ENCODE results near the gene TES.
A peak's percentile ranks its signal among the peaks of the same experiment; 100 is the strongest.

Gene TES

DNA sequence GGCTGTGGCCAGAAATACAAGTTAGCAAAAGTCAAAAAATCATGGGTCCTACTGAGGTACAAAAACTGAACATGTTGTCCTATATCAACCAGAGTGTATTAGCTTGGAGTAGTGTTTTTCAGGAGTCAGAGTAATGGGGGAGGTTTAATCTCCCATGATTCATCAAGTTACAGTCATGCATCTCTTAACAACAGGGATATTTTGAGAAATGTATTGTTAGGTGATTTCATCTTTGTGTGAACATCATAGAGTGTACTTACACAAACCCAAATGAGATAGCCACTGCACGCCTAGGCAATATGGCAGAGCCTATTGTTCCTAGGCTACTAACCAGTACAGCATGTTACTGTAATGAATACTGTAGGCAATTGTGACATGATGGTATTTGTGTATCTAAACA, 14.9 kb upstream of the TES start:
- no peak for DNase-seq

DNA sequence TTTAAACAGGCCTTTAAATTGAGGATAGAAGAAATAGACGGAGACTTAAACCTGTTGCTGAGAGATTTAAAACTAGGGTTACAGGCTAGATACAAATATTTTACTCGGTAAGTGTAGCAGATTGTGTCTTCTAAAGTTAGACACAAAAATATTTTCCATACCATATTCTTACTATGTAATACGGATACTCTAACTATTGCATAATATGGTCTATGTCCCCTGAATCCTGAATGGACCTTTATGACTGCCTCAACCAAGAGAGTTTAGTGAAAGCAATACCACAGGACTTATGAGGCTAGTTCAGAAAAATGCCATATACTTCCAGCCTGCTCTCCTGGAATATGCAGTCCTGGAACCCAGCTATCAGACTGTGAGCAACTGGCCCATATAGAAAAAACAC, 13.4 kb upstream of the TES start:
- no peak for DNase-seq

DNA sequence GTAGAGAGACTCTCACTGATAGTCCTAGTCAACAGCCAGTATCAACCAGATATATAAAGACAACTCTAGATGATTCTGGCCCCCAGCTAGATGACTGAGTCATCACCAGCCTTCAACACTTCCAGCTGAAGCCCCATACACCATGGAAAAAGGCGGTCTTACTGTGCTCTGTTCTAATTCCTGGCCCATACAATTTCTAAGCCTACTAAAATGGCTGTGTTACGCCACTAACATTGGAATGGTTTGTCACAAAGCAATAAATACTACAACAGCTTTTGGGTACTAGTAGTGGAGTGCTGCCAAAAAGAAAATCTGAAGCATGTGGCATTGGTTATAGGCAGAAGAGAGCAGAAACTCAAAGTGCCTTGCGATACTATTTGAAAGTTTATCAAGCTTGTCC, 13.0 kb upstream of the TES start:
- no peak for DNase-seq

DNA sequence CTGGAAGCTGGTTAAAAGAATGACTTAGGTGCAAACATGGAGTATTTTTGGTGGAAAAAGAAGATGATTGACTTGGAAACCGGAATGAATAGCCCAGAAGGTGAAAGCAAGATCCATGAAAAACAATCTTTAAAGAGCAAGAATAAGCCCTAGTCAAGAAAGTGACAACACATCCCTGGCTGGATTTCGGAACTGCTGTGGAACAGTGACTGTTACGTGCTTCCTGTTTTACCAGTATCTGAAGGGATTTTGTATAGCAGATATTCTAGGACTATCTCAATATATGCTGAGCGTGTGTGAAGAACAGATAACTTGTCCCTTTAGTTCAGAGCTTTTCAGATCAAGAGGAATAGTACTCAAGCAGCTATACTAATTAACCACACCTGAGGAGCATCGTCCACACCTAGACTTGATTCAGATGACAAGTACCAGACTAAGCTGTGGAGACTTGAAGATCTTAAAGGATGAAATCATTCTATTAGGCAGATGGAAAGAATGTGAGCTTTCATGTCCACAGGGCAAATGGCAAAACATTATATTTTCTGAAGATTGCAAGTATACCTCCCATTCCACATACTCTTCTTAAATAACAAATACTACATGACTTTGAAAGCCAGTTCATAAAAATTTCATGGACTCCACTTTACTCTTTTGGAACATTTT, 11.5 kb upstream of the TES start:
- no peak for DNase-seq

DNA sequence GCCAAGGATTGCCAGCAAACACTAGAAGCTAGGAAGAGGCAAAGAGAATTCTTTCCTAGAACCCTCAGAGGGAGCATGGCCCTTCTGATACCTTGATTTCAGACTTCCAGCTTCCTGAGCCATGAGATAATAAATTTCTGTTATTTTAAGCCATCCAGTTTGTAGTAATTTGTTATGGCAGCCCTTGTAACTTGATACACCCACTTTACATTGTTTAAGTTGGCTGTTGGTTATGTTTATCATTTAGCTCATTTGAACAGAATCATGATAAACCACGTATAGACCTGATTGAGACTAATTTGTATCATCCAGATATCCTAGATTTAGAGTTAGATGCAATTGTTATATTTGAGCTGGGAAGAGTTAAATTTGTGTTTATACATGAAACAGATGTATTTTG, 9.4 kb upstream of the TES start:
- no peak for DNase-seq

DNA sequence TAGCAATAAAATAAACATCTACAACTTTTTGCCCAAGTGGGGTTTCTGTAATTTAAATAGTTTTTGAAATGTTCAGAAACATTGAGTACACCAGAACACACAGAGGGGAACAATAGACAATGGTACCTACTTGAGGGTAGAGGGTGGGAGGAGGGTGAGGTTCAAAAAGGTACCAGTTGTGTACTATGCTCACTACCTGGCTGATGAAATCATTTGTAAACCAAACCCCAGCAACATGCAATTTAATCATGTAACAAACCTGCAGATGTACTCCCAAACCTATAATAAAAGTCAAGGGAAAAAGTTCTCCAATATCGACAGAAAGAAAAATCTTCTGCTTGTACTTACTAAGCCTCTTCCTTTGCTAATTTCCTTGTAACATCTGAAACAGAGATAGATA, 4.2 kb upstream of the TES start:
- DNase-seq: no peak

DNA sequence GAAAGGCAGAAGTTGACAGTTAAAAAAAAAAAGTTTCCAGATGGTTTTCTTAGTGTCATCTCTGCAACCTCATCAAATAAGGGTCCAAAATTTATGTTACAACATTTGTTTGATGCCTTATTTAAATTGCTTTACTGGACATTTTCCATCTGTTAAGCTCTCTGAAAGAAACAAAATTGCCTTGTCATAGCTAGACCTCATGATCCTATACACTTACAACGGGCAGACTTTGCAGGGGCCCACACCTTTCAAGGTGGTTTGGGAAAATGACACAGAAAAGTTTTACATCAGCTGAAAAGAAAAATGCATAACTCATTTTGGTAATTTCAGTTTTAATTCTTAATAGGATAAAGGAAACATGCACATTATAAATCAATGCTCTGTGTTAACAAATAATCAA, 1.4 kb upstream of the TES start:
- DNase-seq: no peak

DNA sequence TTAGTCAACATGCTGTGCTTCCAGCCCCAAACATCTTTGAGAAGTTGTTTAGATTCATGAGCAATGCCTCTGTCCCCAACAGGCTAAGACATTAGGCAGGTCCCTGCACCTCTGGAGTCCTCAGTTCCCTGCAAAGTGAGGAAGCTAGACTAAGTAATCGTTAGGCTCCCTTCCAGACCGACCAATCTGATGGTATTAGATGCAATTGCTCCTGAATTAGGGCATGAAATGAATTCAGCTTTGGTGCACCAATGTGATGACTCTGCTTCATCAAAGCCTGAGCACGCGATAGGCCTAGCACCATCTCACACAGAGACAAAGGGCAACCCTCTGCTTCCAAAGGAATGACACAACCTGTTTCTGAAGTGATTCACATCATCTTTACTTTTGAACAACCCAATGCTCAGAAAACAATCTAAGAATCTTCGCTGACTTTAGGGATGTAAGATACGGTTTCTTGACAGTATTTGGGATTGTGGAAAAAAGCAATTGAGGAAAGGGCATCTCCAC, 723 bp upstream of the TES start:
- no peak for DNase-seq

DNA sequence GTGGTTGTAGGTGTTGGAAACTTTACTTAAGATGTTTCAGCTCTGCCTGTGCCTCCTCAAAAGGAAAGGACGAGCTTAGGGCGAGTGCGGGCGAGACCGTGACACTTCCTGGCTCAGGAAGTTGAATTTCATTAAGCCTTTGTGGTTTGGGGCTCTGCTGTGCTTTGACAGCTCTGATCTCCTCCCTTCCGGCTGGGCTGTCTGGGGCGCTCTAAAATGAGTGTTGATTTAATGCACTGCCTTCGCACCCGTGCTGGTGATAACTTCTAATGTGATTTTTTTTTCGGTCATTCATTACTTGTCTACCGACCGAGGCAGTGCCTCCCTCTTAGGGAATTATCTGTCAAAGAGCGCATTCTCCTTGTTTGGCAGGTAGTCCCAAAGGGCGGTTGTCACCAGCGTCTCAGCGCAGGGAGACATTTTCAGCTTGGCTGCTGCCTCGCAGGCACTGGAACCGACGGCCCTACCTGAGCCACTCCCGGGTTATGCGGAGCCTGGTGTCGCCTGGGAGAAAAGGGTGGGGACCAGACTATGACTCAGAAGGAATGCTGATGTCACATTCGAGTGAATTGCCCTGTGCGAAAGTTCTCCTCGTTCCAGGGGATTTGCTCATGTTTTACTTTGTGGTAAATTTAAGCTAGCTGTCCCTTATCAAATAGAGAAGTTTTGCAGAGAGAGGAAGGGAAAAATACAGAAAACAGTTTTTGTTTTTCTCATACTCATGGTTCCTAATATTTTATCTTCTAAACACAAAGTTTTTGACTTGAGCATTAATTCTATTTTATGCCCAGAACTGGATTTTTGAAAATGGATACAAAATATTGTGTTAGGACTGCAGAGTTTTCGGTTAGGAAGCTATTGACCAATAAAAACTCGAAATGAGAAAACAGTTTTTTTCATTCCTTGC, 920 bp downstream of the TES start:
- DNase-seq: peak; percentile 84

DNA sequence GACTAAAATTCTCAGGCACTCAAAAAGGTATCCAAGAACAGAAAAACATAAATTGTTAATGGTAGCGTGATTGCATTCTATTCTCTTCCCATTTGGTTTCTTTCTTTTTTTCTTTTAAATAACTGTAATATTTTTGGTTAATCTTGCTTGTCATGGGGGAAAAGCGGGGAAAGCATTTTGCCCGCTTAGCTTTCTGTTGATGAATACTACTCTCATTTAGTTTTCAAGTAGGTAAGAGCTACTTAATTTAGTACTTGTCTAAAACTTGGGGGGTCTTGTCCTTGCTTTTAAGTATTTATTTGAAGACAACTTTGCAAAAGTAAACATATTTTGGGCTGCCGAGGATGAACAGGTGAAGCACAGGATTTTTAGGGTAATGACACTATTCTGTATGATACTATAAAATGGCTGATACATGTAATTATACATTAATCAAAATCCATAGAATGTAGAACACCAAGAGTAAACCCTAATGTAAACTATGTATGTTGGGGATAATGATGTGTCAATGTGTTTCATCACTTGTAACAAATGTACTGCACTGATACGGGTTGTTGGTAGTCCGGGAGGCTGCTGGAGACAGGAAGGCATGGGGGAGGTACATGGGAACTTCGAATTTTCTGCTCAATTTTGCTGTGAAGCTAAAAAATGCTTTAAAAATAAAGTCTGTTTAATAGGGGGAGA, 1.7 kb downstream of the TES start:
- no peak for DNase-seq

DNA sequence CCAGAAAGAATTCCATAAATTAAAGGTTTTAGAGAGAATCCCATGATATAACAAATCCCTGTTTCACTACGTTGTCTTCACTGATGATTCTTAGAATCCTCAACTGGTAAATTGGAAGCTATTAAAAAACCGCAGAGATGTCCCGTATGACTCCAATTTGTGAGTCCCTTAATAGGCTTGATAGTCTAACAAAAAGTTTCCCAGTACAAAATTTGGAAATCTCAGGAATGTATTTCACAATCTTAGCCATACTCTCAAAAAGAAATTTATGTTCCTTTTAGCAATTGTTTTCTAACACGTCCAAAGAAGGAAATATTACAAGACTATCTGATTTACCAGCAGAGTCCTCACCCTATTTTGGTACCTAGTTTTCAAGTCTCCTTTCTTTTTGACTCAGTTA, 2.5 kb downstream of the TES start:
- peak; percentile 45 for DNase-seq

DNA sequence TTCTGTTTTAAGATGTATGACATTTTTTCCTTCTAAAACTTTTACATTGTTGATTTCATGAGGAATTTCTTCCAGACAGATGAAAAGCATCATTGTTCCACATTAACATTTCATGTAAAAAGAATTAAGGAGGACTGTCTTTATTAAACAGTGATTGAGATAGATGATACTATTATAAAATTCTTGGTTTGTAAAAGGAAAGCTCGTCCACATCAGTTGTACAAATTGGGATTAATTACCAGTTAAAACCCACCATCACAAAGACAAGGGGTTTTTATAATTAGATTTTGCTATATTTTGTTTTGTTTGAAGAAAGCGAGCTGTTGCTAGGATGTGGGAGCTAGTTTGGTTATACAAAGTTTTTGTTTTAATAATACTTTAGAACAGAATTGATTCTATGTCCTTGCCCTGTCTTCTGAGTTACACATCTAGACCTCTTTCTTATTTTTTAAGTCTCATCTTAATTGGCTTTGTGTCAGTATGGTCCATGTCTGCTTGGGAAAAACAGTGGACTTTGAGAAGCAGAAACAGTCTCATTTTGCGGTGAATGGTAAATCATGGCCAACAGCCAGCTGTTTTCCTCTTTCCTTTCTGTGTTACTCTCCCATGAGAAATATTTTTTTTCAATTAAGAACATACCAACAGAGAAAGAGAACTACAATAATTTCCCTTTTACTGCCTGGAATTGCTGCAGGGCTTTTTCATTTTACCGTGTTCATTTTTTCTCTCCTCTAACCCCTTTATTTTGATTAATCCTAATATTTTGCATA, 3.2 kb downstream of the TES start:
- DNase-seq: peak; percentile 32

DNA sequence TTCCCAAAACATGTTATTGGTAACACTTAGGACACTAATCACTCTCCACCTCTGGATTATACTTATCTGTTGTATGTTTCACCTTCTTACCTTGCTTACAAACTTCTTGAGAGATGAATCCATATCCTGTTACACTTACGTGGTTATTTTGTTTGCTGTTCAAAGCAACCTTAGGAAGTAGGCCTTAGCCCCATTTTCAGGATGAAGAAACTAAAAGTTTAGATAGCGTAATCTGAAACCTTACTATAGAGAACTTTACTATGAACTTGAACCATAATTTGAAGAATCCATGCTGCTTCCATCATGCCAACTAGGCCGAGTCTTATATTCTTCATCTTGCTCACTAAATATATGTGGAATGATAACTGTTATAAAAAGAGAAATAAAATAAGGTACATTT, 4.6 kb downstream of the TES start:
- DNase-seq: no peak

DNA sequence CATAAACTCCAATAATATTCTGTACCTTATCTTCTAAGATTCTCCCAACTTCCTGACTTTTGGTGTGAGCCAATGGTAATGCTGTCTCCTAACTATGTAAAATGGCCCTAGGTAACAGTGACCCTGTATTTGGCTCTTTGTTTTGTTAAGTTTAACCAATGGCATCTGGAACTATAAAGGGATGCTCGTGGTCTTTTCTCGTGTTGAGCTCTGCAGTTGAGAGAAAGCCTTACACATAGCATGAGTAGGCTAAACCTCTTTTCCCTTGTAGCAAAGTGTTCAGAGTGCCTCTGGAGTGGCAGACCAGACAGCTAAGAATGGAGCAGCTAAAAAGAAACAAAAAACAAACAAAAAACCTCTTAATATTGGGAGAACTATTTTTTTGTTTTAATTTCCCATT, 5.2 kb downstream of the TES start:
- no peak for DNase-seq

DNA sequence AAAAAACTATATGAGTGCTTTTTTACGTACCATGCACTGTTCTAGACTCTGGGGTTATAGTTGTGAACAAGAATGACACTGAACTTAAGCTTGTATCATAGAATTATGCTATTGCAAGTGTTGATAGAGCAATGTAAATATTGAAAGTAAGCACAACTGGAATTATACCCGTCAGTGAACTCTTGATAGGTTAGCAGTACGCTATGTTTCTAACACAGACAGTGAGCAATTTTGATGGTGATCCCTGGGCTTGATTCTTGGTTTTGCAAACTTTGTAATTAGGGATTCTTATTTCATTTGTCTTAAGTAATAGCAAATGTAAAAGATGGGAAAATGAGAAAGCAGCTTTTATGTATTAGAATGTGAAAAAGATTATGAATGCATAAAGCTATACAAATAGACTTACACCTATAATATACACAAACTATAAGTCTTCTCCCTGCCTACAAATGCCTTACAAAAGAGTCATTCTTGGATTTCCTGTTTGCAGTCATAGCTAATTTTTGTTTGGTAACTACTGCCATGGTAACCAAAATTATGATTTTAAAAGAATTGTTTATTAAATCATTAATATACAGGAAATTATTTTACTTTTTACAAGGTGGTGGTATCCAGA, 6.7 kb downstream of the TES start:
- no peak for DNase-seq

DNA sequence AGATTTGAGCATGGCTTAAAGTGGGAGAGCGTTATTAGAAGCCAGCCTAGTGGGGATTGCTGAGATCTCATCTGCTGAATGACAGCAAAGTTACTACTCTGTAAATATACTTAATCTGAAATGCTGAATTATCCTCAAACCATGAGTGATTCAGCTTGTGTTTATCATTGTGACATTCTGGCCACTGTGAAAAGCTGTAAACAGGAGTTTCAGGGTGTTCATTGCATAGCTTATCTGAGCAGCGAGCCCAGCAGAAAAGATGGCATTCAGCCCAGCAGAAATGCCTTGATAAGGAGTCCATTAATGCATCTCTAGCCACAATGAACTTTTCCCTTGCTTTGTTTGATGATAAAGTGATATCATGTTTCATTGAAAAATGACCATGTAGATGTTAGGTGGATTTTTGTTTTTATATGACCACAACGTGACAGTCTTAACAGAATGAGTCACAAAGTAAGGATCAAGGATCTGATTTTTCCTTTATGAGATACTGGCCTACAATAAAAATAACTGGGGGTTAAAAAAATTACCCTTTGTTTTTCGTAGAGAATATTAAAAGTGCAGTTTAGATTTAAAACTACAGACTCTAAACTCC, 7.8 kb downstream of the TES start:
- no peak for DNase-seq

DNA sequence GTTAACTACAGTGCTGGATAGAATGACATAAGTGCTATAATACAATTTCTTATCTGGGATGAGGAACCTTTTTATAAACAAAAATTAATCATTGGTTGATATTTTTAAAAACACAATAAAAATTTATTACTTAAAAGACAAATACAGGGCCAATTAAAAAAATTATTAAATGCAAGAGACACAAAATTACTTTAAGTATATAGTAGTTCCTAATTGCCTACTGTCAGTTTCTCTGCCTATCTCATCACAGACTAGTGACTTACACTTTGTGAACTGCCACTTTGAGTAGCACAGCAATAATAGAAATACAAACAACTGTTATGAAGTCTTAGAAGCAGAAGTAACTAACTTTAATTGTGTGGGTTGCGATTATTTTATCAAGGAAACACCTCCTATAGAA, 8.4 kb downstream of the TES start:
- DNase-seq: no peak

DNA sequence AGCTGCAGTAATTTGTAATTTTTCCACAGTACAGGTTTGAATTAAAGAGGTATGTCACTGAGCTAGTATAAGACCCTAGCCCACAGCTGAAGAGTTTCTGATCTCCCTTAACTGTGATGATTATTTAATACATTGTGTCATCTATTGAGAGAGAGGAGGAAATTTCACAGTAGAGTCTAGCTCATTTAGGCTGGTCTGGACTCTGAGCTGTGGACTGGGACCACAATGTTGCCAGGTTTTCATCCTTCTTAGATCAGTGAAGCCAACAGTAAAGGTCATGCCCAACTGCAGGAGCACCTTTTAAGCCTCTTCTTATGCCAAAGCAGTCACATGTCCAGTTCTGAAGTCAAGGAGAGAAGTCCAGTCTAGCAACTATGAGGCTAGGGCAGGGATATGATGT, 8.9 kb downstream of the TES start:
- no peak for DNase-seq

DNA sequence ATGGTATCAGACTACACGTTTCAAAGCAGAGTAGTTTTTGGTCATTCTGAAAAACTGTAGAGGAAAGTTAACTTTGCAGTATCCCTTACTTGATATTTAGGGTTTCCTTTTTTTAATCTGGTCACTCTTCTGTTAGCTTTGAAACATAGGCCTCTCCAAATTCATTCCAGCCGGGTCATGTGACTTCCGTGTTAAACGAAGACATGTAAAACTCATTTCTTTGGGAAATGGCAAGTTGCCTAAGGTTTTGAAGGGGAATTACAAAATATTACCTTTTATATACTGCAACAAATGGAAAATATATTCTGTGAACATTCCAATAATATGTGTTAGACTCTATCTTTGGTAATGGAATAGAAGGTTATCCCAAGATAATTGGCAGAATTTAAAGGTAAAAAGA, 9.5 kb downstream of the TES start:
- no peak for DNase-seq

DNA sequence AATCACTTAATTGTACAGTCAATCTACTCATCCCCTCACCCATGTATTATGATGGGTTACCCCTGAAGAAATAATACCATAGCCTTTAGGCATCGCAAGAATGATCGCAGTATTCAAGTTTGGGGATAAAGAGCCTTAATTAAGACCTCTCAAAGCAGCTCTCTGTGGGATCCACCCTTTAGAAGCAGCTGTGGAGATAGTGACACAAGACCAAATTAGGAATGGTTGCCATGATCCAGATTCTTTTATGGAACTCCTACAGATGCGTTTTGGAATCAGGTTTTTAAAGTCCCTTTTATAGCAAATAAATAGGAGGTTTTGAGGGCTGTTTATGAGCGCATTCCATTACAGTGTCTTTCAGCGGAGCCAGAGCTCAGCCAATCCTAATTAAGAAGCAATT, 12.2 kb downstream of the TES start:
- DNase-seq: no peak

DNA sequence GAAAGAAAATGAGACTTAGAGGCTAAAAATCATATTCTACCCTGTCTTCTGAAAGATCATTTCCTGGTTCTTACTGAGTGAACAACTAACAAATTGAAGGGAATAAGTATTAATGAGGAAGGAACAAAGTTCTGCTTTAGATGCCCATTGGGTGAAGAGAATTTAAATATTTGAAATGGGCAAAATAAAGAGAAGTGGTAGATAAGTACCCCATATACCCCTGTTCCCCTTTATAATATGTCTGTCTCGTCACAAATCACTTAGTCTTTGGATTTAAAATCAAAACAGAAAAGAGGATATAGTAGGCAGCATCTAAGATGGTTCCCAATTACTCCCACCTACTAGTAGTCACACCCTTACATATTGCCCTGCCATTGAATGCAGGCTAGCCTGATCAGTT, 13.2 kb downstream of the TES start:
- no peak for DNase-seq

DNA sequence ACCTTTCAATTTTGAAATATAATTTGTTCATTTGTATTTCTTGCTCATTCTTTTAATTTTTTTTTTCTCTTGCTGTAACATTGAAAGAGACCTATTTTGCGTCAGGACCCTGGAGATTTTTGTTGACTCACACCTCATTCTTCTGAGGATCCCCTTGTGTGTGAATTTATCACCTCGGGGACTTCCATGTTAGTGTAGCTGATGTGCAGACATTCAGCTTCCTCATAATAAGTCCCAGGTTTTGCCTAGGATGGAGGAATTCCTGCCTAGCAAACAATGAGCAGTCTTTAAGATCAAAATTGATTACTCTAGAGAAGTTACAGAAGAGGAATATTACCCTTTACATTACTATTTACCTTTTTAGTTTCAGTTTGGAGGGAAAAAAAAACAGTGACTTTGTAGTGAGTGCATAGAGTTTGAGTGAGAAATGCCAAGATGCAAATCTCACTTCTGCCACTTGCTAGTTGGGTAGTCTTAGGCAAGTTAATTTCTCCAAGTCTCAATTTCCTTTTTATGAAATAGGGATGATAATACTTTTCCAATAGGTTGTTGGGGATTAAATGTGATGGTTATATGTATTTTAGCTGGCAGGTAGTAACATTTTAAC, 14.3 kb downstream of the TES start:
- no peak for DNase-seq

Measured in suppressor macrophage treated with lipopolysaccharide for 4 hours (primary cell).